WERI-Rb-1 (cell line): ENCODE results near the gene AATK.
A peak's percentile ranks its signal among the peaks of the same experiment; 100 is the strongest.

Source experiments
- DNase-seq: peaks from one replicate; pipeline ENCODE4 v3.0.0-alpha.2; 2020
- H3K27ac ChIP-seq: fragments of 250-450 bp; sonication (Bioruptor Pico); 2 replicates; pipeline ENCODE4 v1.5.1; 2020; ENCODE audit warnings: mild to moderate bottlenecking, moderate library complexity
- H3K27me3 ChIP-seq: fragments of 250-450 bp; sonication (Bioruptor Pico); 2 replicates; pipeline ENCODE4 v1.5.1; 2021; ENCODE audit warnings: mild to moderate bottlenecking, low read depth, moderate library complexity; ENCODE audit not compliant: insufficient read depth, severe bottlenecking
- H3K36me3 ChIP-seq: fragments of 250-450 bp; sonication (Bioruptor Pico); 2 replicates; pipeline ENCODE4 v1.5.1; 2020; ENCODE audit warnings: mild to moderate bottlenecking, moderate library complexity
- H3K4me3 ChIP-seq: 2 replicates; pipeline ENCODE4 v1.5.1; 2011; ENCODE audit warnings: low read depth, mild to moderate bottlenecking, control low read depth, low read length
- H3K9me3 ChIP-seq: fragments of 250-450 bp; sonication (Bioruptor Pico); 2 replicates; pipeline ENCODE4 v1.5.1; 2021; ENCODE audit warnings: mild to moderate bottlenecking, moderate library complexity; ENCODE audit not compliant: severe bottlenecking
- CTCF ChIP-seq: IDR thresholded peaks from 2 replicates; pipeline ENCODE4 v1.5.1; 2011; ENCODE audit warnings: low read depth, mild to moderate bottlenecking, control low read depth, inconsistent platforms, low read length

Gene AATK

DNA sequence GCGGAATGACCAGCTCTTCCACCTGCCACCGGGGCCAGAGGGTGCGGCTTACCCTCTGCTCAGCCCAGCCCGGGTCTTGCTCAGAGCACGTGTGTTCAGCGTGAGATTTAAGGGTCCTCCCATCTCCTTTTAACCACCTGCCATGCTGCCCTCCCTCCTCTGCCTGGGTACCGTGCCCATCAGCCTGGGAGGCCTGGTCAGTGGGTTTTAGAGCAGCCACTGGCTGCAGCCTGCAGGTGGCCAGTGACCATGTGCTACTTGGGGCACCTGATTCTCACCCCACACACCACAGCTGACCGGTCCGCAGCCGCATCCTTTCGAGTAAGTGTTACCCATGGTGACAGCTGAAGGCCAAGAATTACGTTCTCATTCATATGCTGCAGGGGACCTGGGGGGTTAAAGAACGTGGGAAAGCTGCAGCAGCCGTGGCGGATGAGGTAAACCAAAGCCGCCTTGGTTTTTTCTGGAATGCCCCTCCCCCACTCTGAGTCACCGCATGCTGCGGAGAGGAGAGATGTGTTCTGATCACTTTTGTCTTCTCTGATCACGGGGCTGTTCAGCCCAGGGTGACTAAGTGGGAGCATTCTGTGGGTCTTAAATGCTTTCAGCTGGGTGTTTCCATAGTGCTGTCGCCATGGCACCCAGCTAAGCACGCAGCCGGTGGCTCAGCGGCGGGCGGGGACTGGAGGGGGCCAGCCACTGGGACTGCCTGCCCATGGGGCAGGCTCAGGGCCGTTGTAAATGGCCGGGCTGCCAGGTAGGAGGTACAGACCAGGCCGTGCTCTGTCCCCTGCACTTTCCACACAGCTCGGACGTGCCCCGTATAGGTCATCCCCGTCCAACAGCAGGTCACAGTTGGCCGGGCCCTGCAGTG is 71.3 kb downstream of the AATK start:
- no peaks in the 10 kb centered on the region for H3K9me3 ChIP-seq
- peak overlapping the region; percentile 74 for H3K27ac ChIP-seq
- peak; percentile 3; the same call in 1 of the 2 replicates for TF ChIP-seq CTCF
- peak; percentile 91 for DNase-seq
- H3K36me3 ChIP-seq = peaks cover 58% of the 10 kb centered on the region
- no peaks in the 10 kb centered on the region for H3K27me3 ChIP-seq
- no peak overlapping the region for H3K4me3 ChIP-seq

DNA sequence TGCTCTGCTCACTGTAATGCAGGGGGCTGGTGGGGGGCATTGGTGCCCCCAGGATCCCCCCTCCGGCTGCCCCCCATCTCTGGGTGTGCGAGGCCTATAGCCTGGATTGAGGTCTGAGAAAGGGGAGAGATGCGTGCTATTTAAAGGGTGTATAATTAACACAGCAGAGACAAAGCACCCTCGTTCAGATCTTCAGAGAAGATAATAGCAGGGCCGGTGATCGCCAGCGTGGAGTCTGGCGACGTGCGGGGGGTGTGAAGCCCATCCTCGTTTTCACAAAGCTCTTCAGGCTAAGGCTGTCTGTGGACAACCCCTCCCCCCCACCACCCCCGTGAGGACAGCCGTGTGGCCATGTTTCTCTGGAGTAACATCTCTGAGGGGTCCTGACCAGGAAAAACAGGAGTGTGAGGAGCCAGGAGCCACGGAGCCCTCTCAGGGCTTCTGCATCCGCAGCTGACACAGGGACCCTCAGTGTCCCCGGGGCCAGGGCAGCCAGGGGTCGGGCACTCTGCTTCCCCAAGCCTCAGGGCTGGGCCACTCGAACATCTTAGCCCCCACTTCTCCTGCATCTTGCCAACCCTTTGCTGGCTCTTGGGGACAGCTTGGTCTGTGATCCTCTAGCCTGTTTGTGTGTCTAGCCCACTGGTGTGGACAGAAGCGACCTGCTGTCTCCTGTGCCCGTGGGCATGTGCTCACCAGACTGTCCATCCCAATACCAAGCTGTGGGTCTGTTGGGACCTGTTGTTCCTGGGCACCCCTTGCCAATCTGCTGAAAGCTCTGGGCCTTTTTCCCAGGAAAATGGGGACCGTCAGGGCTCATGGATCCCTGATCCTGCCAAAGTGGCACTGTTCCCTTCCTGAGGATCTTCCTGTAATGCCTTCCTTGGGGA is 72.2 kb downstream of the AATK start:
- TF ChIP-seq CTCF = no peak
- no peak overlapping the region for H3K4me3 ChIP-seq

DNA sequence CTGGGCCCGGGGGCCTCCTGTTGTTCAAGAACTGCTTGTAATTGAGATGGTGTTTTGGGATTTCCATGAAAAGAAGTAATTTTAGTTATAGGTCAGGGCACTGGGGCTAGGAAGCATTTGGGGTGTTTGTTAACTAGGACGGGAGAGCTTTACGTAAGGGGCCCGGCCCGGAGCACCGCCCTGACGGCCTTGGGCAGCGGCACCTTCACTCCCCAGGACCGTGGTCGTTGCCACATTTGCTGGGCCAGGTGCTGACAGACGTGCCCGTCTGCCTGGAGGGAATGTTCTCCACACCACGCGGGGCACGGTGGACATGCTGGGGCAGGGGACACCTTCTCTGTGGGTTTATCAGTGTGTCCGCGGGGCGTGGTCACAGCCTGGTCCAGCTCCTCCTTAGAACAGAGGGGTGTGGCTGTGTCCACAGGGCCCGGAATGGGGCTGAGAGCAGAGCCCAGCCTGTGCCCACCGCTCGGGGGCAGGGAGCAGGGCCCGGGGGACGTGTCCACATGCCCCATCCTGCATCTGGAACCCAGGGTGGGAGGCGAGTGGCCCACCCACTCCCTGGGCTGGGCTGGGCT is 73.4 kb downstream of the AATK start:
- H3K4me3 ChIP-seq = no peak overlapping the region
- no peaks in the 10 kb centered on the region for H3K9me3 ChIP-seq
- no peak for DNase-seq
- TF ChIP-seq CTCF = no peak
- peaks cover 63% of the 10 kb centered on the region for H3K36me3 ChIP-seq
- H3K27me3 ChIP-seq = no peaks in the 10 kb centered on the region
- H3K27ac ChIP-seq = peak overlapping the region; percentile 30; the same call in 1 of the 2 replicates

More for the DNA sequence above, 72.2 kb downstream of the AATK start:
- Histone ChIP-seq H3K27ac (peak overlapping the region; percentile 74), H3K36me3 (peaks cover 57% of the 10 kb centered on the region), H3K27me3 (no peaks in the 10 kb centered on the region), H3K9me3 (no peaks in the 10 kb centered on the region)
- DNase-seq = no peak

- no peak for DNase-seq
- Histone ChIP-seq H3K36me3 (peaks cover 68% of the 10 kb centered on the region), H3K4me3 (no peak overlapping the region), H3K9me3 (no peaks in the 10 kb centered on the region), H3K27me3 (no peaks in the 10 kb centered on the region), H3K27ac (no peak overlapping the region; the same call in 1 of the 2 replicates)
- TF ChIP-seq CTCF = no peak
Observed at GRCh38 chr17:81091774-81092517, 74.1 kb downstream of the AATK start.

DNA sequence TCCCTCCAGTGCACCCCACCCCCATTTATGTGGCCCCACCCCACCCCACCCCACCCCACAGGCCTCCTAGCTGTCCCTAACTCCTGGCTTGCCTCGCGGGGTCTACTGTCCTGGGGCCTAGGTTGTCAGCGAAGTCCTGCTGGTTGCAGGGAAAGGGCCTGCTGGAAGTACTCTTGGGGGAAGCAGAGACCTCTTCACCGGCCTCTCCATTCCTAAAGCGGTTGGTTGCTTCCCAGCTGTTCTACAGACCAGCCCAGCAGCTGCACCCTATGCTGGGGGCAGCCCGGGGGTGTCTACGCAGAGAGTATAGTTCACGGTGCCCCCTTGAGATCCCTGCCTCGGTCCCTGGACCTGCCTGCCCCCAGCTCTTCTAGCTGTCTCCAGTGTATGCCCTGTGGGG is 74.9 kb downstream of the AATK start:
- no peak overlapping the region for H3K27ac ChIP-seq
- H3K4me3 ChIP-seq = no peak overlapping the region
- DNase-seq = no peak
- H3K36me3 ChIP-seq = peaks cover 68% of the 10 kb centered on the region
- no peaks in the 10 kb centered on the region for H3K9me3 ChIP-seq
- H3K27me3 ChIP-seq = no peaks in the 10 kb centered on the region
- TF ChIP-seq CTCF = no peak
